HG03460 (cell line): ENCODE measurements around the gene APLP1.
"Not testable (repeated sequence)": the region's sequence is repeated elsewhere in the genome, so short reads cannot be mapped to it uniquely, and the experiment has no call there.

Source experiments
- ATAC-seq: cut with Tn5 transposase; IDR thresholded peaks from one replicate; pipeline ENCODE4 v1.9.1; 2021; ENCODE audit not compliant: unreplicated experiment

APLP1 gene

GRCh38 chr19:35868172-35868822, at the start of gene APLP1:
TSS of gene APLP1 (plus strand) at chr19:35868574. CDS start at chr19:35868637, 63 bp downstream.
- no peak for ATAC-seq

- ATAC-seq, result no peak
These were observed 45.8 kb upstream of the APLP1 start for GRCh38 chr19:35822579-35822978.

GRCh38 chr19:35824150-35824549, 44.2 kb upstream of the APLP1 start:
- ATAC-seq, result no peak

GRCh38 chr19:35828692-35829301, 39.6 kb upstream of the APLP1 start:
- ATAC-seq, result no peak

GRCh38 chr19:35830986-35831385, 37.4 kb upstream of the APLP1 start:
- ATAC-seq, result no peak

- no peak for ATAC-seq
These were observed 36.3 kb upstream of the APLP1 start for GRCh38 chr19:35832054-35832453.

- no peak for ATAC-seq
These were observed 34.4 kb upstream of the APLP1 start for GRCh38 chr19:35833972-35834371.

- not testable (repeated sequence) for ATAC-seq
These were observed 32.3 kb upstream of the APLP1 start for GRCh38 chr19:35836096-35836495.

- no peak for ATAC-seq
These were observed 26.3 kb upstream of the APLP1 start for GRCh38 chr19:35841961-35842595.

- no peak for ATAC-seq
These were observed 25.6 kb upstream of the APLP1 start for GRCh38 chr19:35842666-35843272.

GRCh38 chr19:35843676-35844481, 24.5 kb upstream of the APLP1 start:
- ATAC-seq, result no peak

GRCh38 chr19:35844482-35845214, 23.7 kb upstream of the APLP1 start:
- no peak for ATAC-seq

- ATAC-seq, result no peak
These were observed 22.9 kb upstream of the APLP1 start for GRCh38 chr19:35845215-35846037.

- no peak for ATAC-seq
These were observed 22.2 kb upstream of the APLP1 start for GRCh38 chr19:35846038-35846668.

GRCh38 chr19:35847911-35848310, 20.5 kb upstream of the APLP1 start:
- ATAC-seq, result no peak

GRCh38 chr19:35848486-35848885, 19.9 kb upstream of the APLP1 start:
- ATAC-seq, result no peak

GRCh38 chr19:35848919-35849505, 19.4 kb upstream of the APLP1 start:
- no peak for ATAC-seq

- no peak for ATAC-seq
These were observed 17.0 kb upstream of the APLP1 start for GRCh38 chr19:35851213-35852028.
